SW 1271 (cell line): ENCODE results near the gene RASSF10.
"Not testable (repeated sequence)": the region's sequence is repeated elsewhere in the genome, so short reads cannot be mapped to it uniquely, and the experiment has no call there.

Experiments
- DNase-seq, 2 experiments: peaks; one replicate each; lab custom pipeline; 2025; lab: John Stamatoyannopoulos, UW

The RASSF10 gene

GRCh38 chr11:13026722-13027121 is 17.6 kb downstream of the RASSF10 start:
- no peak for DNase-seq

- no peak for DNase-seq
These were observed 19.2 kb downstream of the RASSF10 start for GRCh38 chr11:13028322-13028721.

- DNase-seq = no peak
These were observed 20.8 kb downstream of the RASSF10 start for GRCh38 chr11:13029872-13030271.

- no peak for DNase-seq
These were observed 21.7 kb downstream of the RASSF10 start for GRCh38 chr11:13030857-13031256.

- DNase-seq = no peak
These were observed 22.2 kb downstream of the RASSF10 start for GRCh38 chr11:13031349-13031748.

- DNase-seq = no peak
These were observed 24.8 kb downstream of the RASSF10 start for GRCh38 chr11:13033760-13034533.

- DNase-seq = no peak
These were observed 26.6 kb downstream of the RASSF10 start for GRCh38 chr11:13035711-13036110.

- DNase-seq = no peak
These were observed 27.1 kb downstream of the RASSF10 start for GRCh38 chr11:13036235-13036634.

- DNase-seq = no peak
These were observed 29.2 kb downstream of the RASSF10 start for GRCh38 chr11:13038366-13038765.

- no peak for DNase-seq
These were observed 30.0 kb downstream of the RASSF10 start for GRCh38 chr11:13039126-13039525.

- no peak for DNase-seq
These were observed 31.9 kb downstream of the RASSF10 start for GRCh38 chr11:13040969-13041561.

- no peak for DNase-seq
These were observed 33.8 kb downstream of the RASSF10 start for GRCh38 chr11:13042873-13043342.

GRCh38 chr11:13043912-13044628 is 35.0 kb downstream of the RASSF10 start:
- DNase-seq = no peak

GRCh38 chr11:13045089-13045488 is 36.0 kb downstream of the RASSF10 start:
- DNase-seq = not testable (repeated sequence)

- no peak for DNase-seq
These were observed 36.6 kb downstream of the RASSF10 start for GRCh38 chr11:13045734-13046133.

GRCh38 chr11:13046637-13047570 is 37.8 kb downstream of the RASSF10 start:
- DNase-seq = no peak

GRCh38 chr11:13047884-13048283 is 38.8 kb downstream of the RASSF10 start:
- DNase-seq = no peak

GRCh38 chr11:13051257-13051656 is 42.1 kb downstream of the RASSF10 start:
- no peak for DNase-seq

- DNase-seq = no peak
These were observed 43.0 kb downstream of the RASSF10 start for GRCh38 chr11:13052130-13052571.

GRCh38 chr11:13053255-13053917 is 44.3 kb downstream of the RASSF10 start:
- no peak for DNase-seq

- DNase-seq = no peak
These were observed 45.2 kb downstream of the RASSF10 start for GRCh38 chr11:13054278-13054677.
